Caco-2 (cell line): ENCODE results near the gene KLHL29. TPM values are rescaled to one million over a fixed set of nuclear protein-coding genes. Genes with fewer than 3 reads are reported as not detected.

Experiments used
- BruUV-seq: library from RNA; stranded (reverse); fragments of 400-500 nt; replicated peaks from 2 replicates; lab custom pipeline; 2021; lab: Mats Ljungman, UMichigan
- CTCF ChIA-PET: fragments of 300-600 bp; sonication (Branson Sonifier 250); formaldehyde crosslinking; loops from one replicate; lab custom pipeline; 2022; ENCODE audit warnings: antibody characterized with exemption; lab: Charles Lee
- POLR2A ChIA-PET: fragments of 300-600 bp; sonication (Branson Sonifier 250); formaldehyde crosslinking; loops from one replicate; lab custom pipeline; 2022; ENCODE audit warnings: antibody characterized with exemption; lab: Charles Lee
- DNase-seq, 2 experiments: peaks; one replicate each; pipeline versions ENCODE4 v3.0.0 to v3.0.0-alpha.2; 2020 to 2022
- H3K27me3 ChIP-seq: replicated peaks from 2 replicates; pipeline ENCODE4 v1.6.0; 2011; ENCODE audit warnings: low read length; ENCODE audit not compliant: control insufficient read depth, insufficient read depth
- H3K36me3 ChIP-seq: 2 replicates; pipeline ENCODE4 v1.5.1; 2011; ENCODE audit warnings: low read length; ENCODE audit not compliant: control insufficient read depth, insufficient read depth
- H3K4me1 ChIP-seq: fragments of 250-450 bp; sonication (Bioruptor Pico); 2 replicates; pipeline ENCODE4 v1.5.1; 2020; ENCODE audit warnings: mild to moderate bottlenecking
- H3K4me3 ChIP-seq: 2 replicates; pipeline ENCODE4 v1.5.1; 2011; ENCODE audit warnings: low read depth, mild to moderate bottlenecking, control low read depth, low read length
- H3K9me3 ChIP-seq: fragments of 250-450 bp; sonication (Bioruptor Pico); 2 replicates; pipeline ENCODE4 v1.5.1; 2020; ENCODE audit warnings: mild to moderate bottlenecking, moderate library complexity
- H3K27ac Mint-ChIP-seq: one replicate; pipeline ENCODE4 v1.8.0; 2022; ENCODE audit warnings: mixed read lengths; ENCODE audit not compliant: unreplicated experiment
- H3K27me3 Mint-ChIP-seq: one replicate; pipeline ENCODE4 v1.8.0; 2022; ENCODE audit warnings: mixed read lengths; ENCODE audit not compliant: insufficient read depth, unreplicated experiment
- H3K36me3 Mint-ChIP-seq: one replicate; pipeline ENCODE4 v1.8.0; 2022; ENCODE audit warnings: mild to moderate bottlenecking, mixed read lengths; ENCODE audit not compliant: insufficient read depth, unreplicated experiment
- H3K4me1 Mint-ChIP-seq: one replicate; pipeline ENCODE4 v1.8.0; 2022; ENCODE audit warnings: low read depth, mixed read lengths; ENCODE audit not compliant: unreplicated experiment
- H3K4me3 Mint-ChIP-seq: one replicate; pipeline ENCODE4 v1.8.0; 2022; ENCODE audit warnings: mild to moderate bottlenecking, moderate library complexity, mixed read lengths; ENCODE audit not compliant: unreplicated experiment
- H3K9me3 Mint-ChIP-seq: one replicate; pipeline ENCODE4 v1.8.0; 2022; ENCODE audit warnings: mixed read lengths; ENCODE audit not compliant: unreplicated experiment
- CTCF ChIP-seq, 2 experiments: fragments of 200-600 bp in 1 of 2; IDR thresholded peaks; 1 replicate in 1 of 2; 2 replicates in 1 of 2; pipeline versions ENCODE4 v1.5.1 to v1.8.0; 2011 to 2022; ENCODE audit warnings: antibody characterized with exemption in 1 of 2, control low read depth in 1 of 2, inconsistent platforms in 1 of 2, low read depth in 1 of 2, low read length in 1 of 2, mild to moderate bottlenecking in 1 of 2, moderate library complexity in 1 of 2; ENCODE audit not compliant: insufficient read depth in 1 of 2, severe bottlenecking in 1 of 2, unreplicated experiment in 1 of 2
- intact Hi-C: fragments of 100-400 bp; cut with micrococcal nuclease; formaldehyde crosslinking; loops from one replicate; pipeline ENCODE4 v1.10.0; 2022; ENCODE audit not compliant: unreplicated experiment
- total RNA-seq: library from RNA; stranded (reverse); gene quantifications from 2 replicates; pipeline ENCODE4 v1.2.3, GENCODE V29; 2022

KLHL29 gene
- total RNA-seq, 1 experiment from 2014 or later, result 0.61 TPM

DNA sequence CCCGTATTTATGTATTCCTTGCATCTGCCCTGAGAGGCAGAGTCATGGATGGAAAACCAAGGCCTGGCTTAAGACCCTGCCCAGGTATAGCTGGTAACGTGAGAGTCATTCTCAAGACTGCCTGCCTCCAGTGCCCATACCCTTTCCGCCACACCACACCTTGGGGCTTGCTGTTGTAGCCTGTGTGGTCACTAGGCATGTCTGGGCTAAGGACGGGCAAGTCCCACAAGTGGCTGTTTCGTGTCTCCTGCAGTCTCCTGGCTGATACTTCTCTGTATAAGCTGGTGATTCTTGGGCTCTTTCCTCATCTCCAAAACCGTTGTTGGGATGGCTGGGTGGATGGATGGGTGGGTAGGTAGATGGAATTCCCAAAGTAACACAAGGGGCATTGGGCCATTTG lies 269.8 kb downstream of the KLHL29 start:
- H3K27me3 Mint-ChIP-seq, result no peaks in the 10 kb centered on the region
- intact Hi-C loops, result no loop called here
- H3K4me1 Mint-ChIP-seq, result no peaks in the 10 kb centered on the region
- Histone ChIP-seq H3K4me3 (no peak overlapping the region), H3K4me1 (peaks cover 9% of the 10 kb centered on the region), H3K27me3 (no peaks in the 10 kb centered on the region), H3K36me3 (no peaks in the 10 kb centered on the region), H3K9me3 (no peaks in the 10 kb centered on the region)
- no peak overlapping the region for H3K4me3 Mint-ChIP-seq
- H3K9me3 Mint-ChIP-seq, result no peaks in the 10 kb centered on the region
- POLR2A ChIA-PET, result no interaction called here
- no peaks in the 10 kb centered on the region for H3K36me3 Mint-ChIP-seq
- no TSS peak for BruUV-seq
- H3K27ac Mint-ChIP-seq, result no peak overlapping the region
- CTCF ChIA-PET, result interaction anchor here (0.6 kb wide), 1 partner anchor 454 kb away, joined by 4 read pairs; no protein-coding TSS in a partner anchor
- no peak for TF ChIP-seq CTCF (IDR thresholded peaks at IDR 0.05; ENCODE audit: insufficient read depth in 1 of 2, low read depth in 1 of 2, low read length in 1 of 2, severe bottlenecking in 1 of 2, unreplicated experiment in 1 of 2)
- no peak for DNase-seq

GRCh38 chr2:23655934-23656596 lies 271.1 kb downstream of the KLHL29 start:
- no peaks in the 10 kb centered on the region for H3K36me3 Mint-ChIP-seq

GRCh38 chr2:23656597-23656973 lies 271.6 kb downstream of the KLHL29 start:
- TF ChIP-seq CTCF (IDR thresholded peaks at IDR 0.05; ENCODE audit: insufficient read depth in 1 of 2, low read depth in 1 of 2, low read length in 1 of 2, severe bottlenecking in 1 of 2, unreplicated experiment in 1 of 2), result no peak
- Mint-ChIP-seq H3K27me3 (no peaks in the 10 kb centered on the region), H3K9me3 (no peaks in the 10 kb centered on the region), H3K27ac (no peak overlapping the region), H3K4me3 (no peak overlapping the region), H3K4me1 (no peaks in the 10 kb centered on the region), H3K36me3 (no peaks in the 10 kb centered on the region)
- CTCF ChIA-PET, result no interaction called here
- Histone ChIP-seq H3K4me3 (no peak overlapping the region), H3K36me3 (no peaks in the 10 kb centered on the region), H3K4me1 (peaks cover 9% of the 10 kb centered on the region), H3K9me3 (no peaks in the 10 kb centered on the region), H3K27me3 (no peaks in the 10 kb centered on the region)
- no TSS peak for BruUV-seq
- POLR2A ChIA-PET, result no interaction called here
- intact Hi-C loops, result no loop called here
- no peak for DNase-seq

More at GRCh38 chr2:23655934-23656596, 271.1 kb downstream of the KLHL29 start:
- POLR2A ChIA-PET, result no interaction called here
- CTCF ChIA-PET, result no interaction called here
- Mint-ChIP-seq H3K27ac (no peak overlapping the region), H3K4me1 (no peaks in the 10 kb centered on the region), H3K9me3 (no peaks in the 10 kb centered on the region), H3K27me3 (no peaks in the 10 kb centered on the region), H3K4me3 (no peak overlapping the region)
- Histone ChIP-seq H3K27me3 (no peaks in the 10 kb centered on the region), H3K36me3 (no peaks in the 10 kb centered on the region), H3K9me3 (no peaks in the 10 kb centered on the region), H3K4me1 (peaks cover 9% of the 10 kb centered on the region), H3K4me3 (no peak overlapping the region)
- TF ChIP-seq CTCF (IDR thresholded peaks at IDR 0.05; ENCODE audit: insufficient read depth in 1 of 2, low read depth in 1 of 2, low read length in 1 of 2, severe bottlenecking in 1 of 2, unreplicated experiment in 1 of 2), result no peak
- no TSS peak for BruUV-seq
- intact Hi-C loops, result no loop called here
- no peak for DNase-seq
